ENCODE data around the gene MAML3.
"Not testable (repeated sequence)": the region's sequence is repeated elsewhere in the genome, so short reads cannot be mapped to it uniquely, and the experiment has no call there.

Gene MAML3

GRCh38 chr4:139961344-139961946, 192.5 kb downstream of the MAML3 start:
- DNase-seq (ENCODE audit: low read depth), result no peak

GRCh38 chr4:139959396-139959795, 194.6 kb downstream of the MAML3 start:
- DNase-seq (ENCODE audit: low read depth), result no peak

GRCh38 chr4:139958739-139959098, 195.3 kb downstream of the MAML3 start:
- no peak for DNase-seq (ENCODE audit: low read depth)

- no peak for DNase-seq (ENCODE audit: low read depth)
Observed at GRCh38 chr4:139957986-139958738, 195.8 kb downstream of the MAML3 start.

GRCh38 chr4:139957065-139957464, 196.9 kb downstream of the MAML3 start:
- DNase-seq (ENCODE audit: low read depth), result no peak

- DNase-seq (ENCODE audit: low read depth), result no peak
Observed at GRCh38 chr4:139956507-139957017, 197.4 kb downstream of the MAML3 start.

GRCh38 chr4:139955600-139955999, 198.4 kb downstream of the MAML3 start:
- no peak for DNase-seq (ENCODE audit: low read depth)

- DNase-seq (ENCODE audit: low read depth), result no peak
Observed at GRCh38 chr4:139954512-139954911, 199.5 kb downstream of the MAML3 start.

- DNase-seq (ENCODE audit: low read depth), result no peak
Observed at GRCh38 chr4:139951021-139951420, 203.0 kb downstream of the MAML3 start.

GRCh38 chr4:139950568-139950967, 203.4 kb downstream of the MAML3 start:
- no peak for DNase-seq (ENCODE audit: low read depth)

- DNase-seq (ENCODE audit: low read depth), result not testable (repeated sequence)
Observed at GRCh38 chr4:139944916-139945315, 209.1 kb downstream of the MAML3 start.

- no peak for DNase-seq (ENCODE audit: low read depth)
Observed at GRCh38 chr4:139943277-139943676, 210.7 kb downstream of the MAML3 start.

- no peak for DNase-seq (ENCODE audit: low read depth)
Observed at GRCh38 chr4:139942241-139942640, 211.7 kb downstream of the MAML3 start.

- DNase-seq (ENCODE audit: low read depth), result no peak
Observed at GRCh38 chr4:139940600-139940999, 213.4 kb downstream of the MAML3 start.

- no peak for DNase-seq (ENCODE audit: low read depth)
Observed at GRCh38 chr4:139938414-139938813, 215.6 kb downstream of the MAML3 start.

GRCh38 chr4:139935911-139936310, 218.1 kb downstream of the MAML3 start:
- no peak for DNase-seq (ENCODE audit: low read depth)

- no peak for DNase-seq (ENCODE audit: low read depth)
Observed at GRCh38 chr4:139934708-139935195, 219.2 kb downstream of the MAML3 start.

- DNase-seq (ENCODE audit: low read depth), result no peak
Observed at GRCh38 chr4:139934057-139934707, 219.8 kb downstream of the MAML3 start.

GRCh38 chr4:139933541-139933940, 220.4 kb downstream of the MAML3 start:
- DNase-seq (ENCODE audit: low read depth), result no peak

GRCh38 chr4:139933104-139933503, 220.9 kb downstream of the MAML3 start:
- no peak for DNase-seq (ENCODE audit: low read depth)

GRCh38 chr4:139924782-139925181, 229.2 kb downstream of the MAML3 start:
- DNase-seq (ENCODE audit: low read depth), result no peak

- DNase-seq (ENCODE audit: low read depth), result no peak
Observed at GRCh38 chr4:139922406-139923024, 231.5 kb downstream of the MAML3 start.
